H1 (cell line): ENCODE data around the gene MOB3C. TPM values are rescaled to one million over a fixed set of nuclear protein-coding genes. Genes with fewer than 3 reads are reported as not detected.

Experiments
- CTCF ChIA-PET: fragments of 300-600 bp; sonication (Branson Sonifier 250); formaldehyde crosslinking; loops from one replicate; lab custom pipeline; 2021; ENCODE audit not compliant: partially characterized antibody; lab: Charles Lee
- POLR2A ChIA-PET: fragments of 300-600 bp; sonication (Branson Sonifier 250); formaldehyde crosslinking; loops from one replicate; lab custom pipeline; 2021; ENCODE audit warnings: inconsistent platforms; ENCODE audit not compliant: partially characterized antibody; lab: Charles Lee
- DNase-seq, 2 experiments: peaks; one replicate each; pipeline versions ENCODE4 v3.0.0 to v3.0.0-alpha.2; 2010 to 2022; ENCODE audit warnings: low spot score in 2 of 2, low read depth in 1 of 2, mixed read lengths in 1 of 2
- FAIRE-seq: peaks from 2 replicates; lab custom pipeline; 2011; peaks lifted over from hg19 to GRCh38; lab: Jason Lieb, UNC
- H2AFZ ChIP-seq: 2 replicates; pipeline ENCODE4 v1.8.1; 2012; ENCODE audit warnings: low read length, inconsistent platforms
- H2AK5ac ChIP-seq: 2 replicates; pipeline ENCODE4 v1.6.1; 2013; ENCODE audit warnings: low read depth, low read length
- H2BK120ac ChIP-seq: replicated peaks from 2 replicates; pipeline ENCODE3; 2013; ENCODE audit warnings: low read depth, low read length, inconsistent platforms
- H2BK12ac ChIP-seq: 2 replicates; pipeline ENCODE4 v1.6.1; 2013; ENCODE audit warnings: low read depth, low read length
- H2BK15ac ChIP-seq: 2 replicates; pipeline ENCODE4 v1.6.1; 2013; ENCODE audit warnings: low read length
- H2BK20ac ChIP-seq: 2 replicates; pipeline ENCODE4 v1.6.1; 2013; ENCODE audit warnings: low read length
- H2BK5ac ChIP-seq: 2 replicates; pipeline ENCODE4 v1.6.1; 2013; ENCODE audit warnings: low read depth, low read length
- H3K14ac ChIP-seq: 2 replicates; pipeline ENCODE4 v1.6.1; 2013; ENCODE audit warnings: inconsistent platforms; ENCODE audit not compliant: insufficient read length
- H3K18ac ChIP-seq: 2 replicates; pipeline ENCODE4 v1.6.1; 2013; ENCODE audit warnings: low read length; ENCODE audit errors: extremely low read depth
- H3K23ac ChIP-seq: 2 replicates; pipeline ENCODE4 v1.6.1; 2013; ENCODE audit warnings: inconsistent platforms; ENCODE audit not compliant: insufficient read length
- H3K23me2 ChIP-seq: 2 replicates; pipeline ENCODE4 v1.6.1; 2013; ENCODE audit warnings: low read depth, low read length
- H3K27ac ChIP-seq: 2 replicates; pipeline ENCODE4 v1.6.1; 2011; ENCODE audit warnings: low read depth, low read length, inconsistent platforms
- H3K27me3 ChIP-seq, 4 experiments: replicated peaks in 1 of 4; 1 replicate in 1 of 4; 2 replicates in 3 of 4; pipeline versions ENCODE4 v1.6.1 to v1.8.1; 2011 to 2013; ENCODE audit warnings: low read length in 3 of 4, mild to moderate bottlenecking in 3 of 4, inconsistent platforms in 2 of 4, mixed read lengths in 2 of 4, moderate library complexity in 1 of 4; ENCODE audit not compliant: control insufficient read depth in 3 of 4, insufficient read depth in 3 of 4; ENCODE audit errors: extremely low read depth in 1 of 4
- H3K36me3 ChIP-seq, 4 experiments: 2 replicates each; pipeline versions ENCODE4 v1.6.1 to v1.8.1; 2011 to 2013; ENCODE audit warnings: mild to moderate bottlenecking in 4 of 4, low read length in 3 of 4, moderate library complexity in 2 of 4, control low read depth in 1 of 4, inconsistent platforms in 1 of 4; ENCODE audit not compliant: insufficient read depth in 4 of 4, control insufficient read depth in 2 of 4
- H3K4ac ChIP-seq: replicated peaks from 2 replicates; pipeline ENCODE3; 2013; ENCODE audit warnings: low read length, low read depth, mixed read lengths, inconsistent platforms; ENCODE audit not compliant: insufficient read length
- H3K4me1 ChIP-seq, 4 experiments: replicated peaks in 1 of 4; 1 replicate in 1 of 4; 2 replicates in 3 of 4; pipeline versions ENCODE4 v1.6.1 to v1.8.1; 2011 to 2013; ENCODE audit warnings: low read length in 3 of 4, inconsistent platforms in 2 of 4, mixed read lengths in 1 of 4; ENCODE audit not compliant: insufficient read depth in 4 of 4, control insufficient read depth in 3 of 4
- H3K4me2 ChIP-seq, 2 experiments: 2 replicates each; pipeline versions ENCODE4 v1.6.1 to v1.8.1; 2011 to 2013; ENCODE audit warnings: low read depth in 2 of 2, low read length in 2 of 2, control low read depth in 1 of 2, inconsistent platforms in 1 of 2, mild to moderate bottlenecking in 1 of 2; ENCODE audit not compliant: insufficient read depth in 1 of 2
- H3K4me3 ChIP-seq, 4 experiments: fragments of 200-600, 300-600 bp in 1 of 4; sonication (generic), shearing (Covaris generic), sonication (Bioruptor Twin) in 1 of 4; 2 replicates each; pipeline versions ENCODE4 v1.5.1 to v1.8.1; 2011 to 2016; ENCODE audit warnings: low read length in 4 of 4, low read depth in 3 of 4, control low read depth in 2 of 4, inconsistent platforms in 2 of 4, mild to moderate bottlenecking in 2 of 4, mixed read lengths in 1 of 4, moderate library complexity in 1 of 4; ENCODE audit not compliant: insufficient read depth in 2 of 4; ENCODE audit errors: extremely low read depth in 1 of 4
- H3K56ac ChIP-seq: replicated peaks from 2 replicates; pipeline ENCODE3; 2013; ENCODE audit warnings: low read depth, mild to moderate bottlenecking, mixed read lengths, low read length, inconsistent platforms; ENCODE audit not compliant: insufficient read length
- H3K79me1 ChIP-seq: 2 replicates; pipeline ENCODE4 v1.6.1; 2013; ENCODE audit warnings: low read depth, low read length, control low read depth
- H3K79me2 ChIP-seq, 2 experiments: 2 replicates each; pipeline versions ENCODE4 v1.6.1 to v1.8.1; 2012 to 2013; ENCODE audit warnings: low read length in 2 of 2, mild to moderate bottlenecking in 2 of 2, inconsistent platforms in 1 of 2; ENCODE audit not compliant: insufficient read depth in 2 of 2, control insufficient read depth in 1 of 2
- H3K9ac ChIP-seq, 4 experiments: replicated peaks in 1 of 4; 1 replicate in 1 of 4; 2 replicates in 3 of 4; pipeline versions ENCODE4 v1.6.1 to v1.8.1; 2011 to 2013; ENCODE audit warnings: low read depth in 3 of 4, low read length in 3 of 4, control low read depth in 2 of 4, mild to moderate bottlenecking in 2 of 4, moderate library complexity in 2 of 4, inconsistent platforms in 1 of 4; ENCODE audit errors: extremely low read depth in 1 of 4
- H3K9me3 ChIP-seq, 2 experiments: 2 replicates each; pipeline versions ENCODE4 v1.6.1 to v1.8.1; 2012 to 2013; ENCODE audit warnings: mild to moderate bottlenecking in 2 of 2, moderate library complexity in 2 of 2, control low read depth in 1 of 2, inconsistent platforms in 1 of 2, low read depth in 1 of 2, low read length in 1 of 2, mixed read lengths in 1 of 2; ENCODE audit not compliant: insufficient read depth in 2 of 2
- H4K20me1 ChIP-seq, 2 experiments: replicated peaks in 1 of 2; 2 replicates each; pipeline versions ENCODE3 to v1.8.1; 2011 to 2013; ENCODE audit warnings: inconsistent platforms in 2 of 2, low read length in 2 of 2, mild to moderate bottlenecking in 1 of 2; ENCODE audit not compliant: insufficient read depth in 2 of 2, control insufficient read depth in 1 of 2
- H4K5ac ChIP-seq: 2 replicates; pipeline ENCODE4 v1.6.1; 2013; ENCODE audit warnings: low read length, low read depth, mixed read lengths, inconsistent platforms; ENCODE audit not compliant: insufficient read length
- H4K8ac ChIP-seq: 2 replicates; pipeline ENCODE4 v1.8.0; 2013; ENCODE audit warnings: mild to moderate bottlenecking, moderate library complexity, low read length, inconsistent platforms; ENCODE audit not compliant: insufficient read depth; ENCODE audit errors: extremely low read depth
- H4K91ac ChIP-seq: replicated peaks from 2 replicates; pipeline ENCODE3; 2013; ENCODE audit warnings: low read length, mixed read lengths, inconsistent platforms; ENCODE audit not compliant: insufficient read length
- RBBP5 ChIP-seq: IDR thresholded peaks from 2 replicates; pipeline ENCODE4 v1.7.1; 2012; ENCODE audit warnings: low read depth, mild to moderate bottlenecking, inconsistent platforms, low read length, moderate library complexity, borderline replicate concordance
- WGBS, 2 experiments: shearing (Covaris generic) in 1 of 2; methylation state at CpG; one replicate each; pipeline versions ENCODE4 v1.1.6 to v1.1.7; 2013 to 2015; ENCODE audit warnings: low lambda C conversion rate in 2 of 2, mixed read lengths in 2 of 2, inconsistent platforms in 1 of 2, low coverage in 1 of 2, missing lambda C conversion rate in 1 of 2; ENCODE audit not compliant: insufficient replicate concordance in 2 of 2, insufficient coverage in 1 of 2, insufficient read length in 1 of 2; ENCODE audit errors: extremely low coverage in 1 of 2, missing lambda C conversion rate in 1 of 2; 5-methylcytosine and 5-hydroxymethylcytosine counted together
- polyA plus RNA-seq, 7 experiments: library from polyadenylated mRNA; depleted of rRNA in 3 of 7; stranded (reverse) in 5 of 7; unstranded in 2 of 7; fragments of >200 nt in 5 of 7; fragments of 200-250 nt in 2 of 7; gene quantifications; 1 replicate in 5 of 7; 2 replicates in 1 of 7; 4 replicates in 1 of 7; pipeline versions ENCODE4 v1.2.1 to v1.2.3, GENCODE V29; 2011 to 2013; ENCODE audit warnings: missing spikeins in 2 of 7, mixed read lengths in 2 of 7
- total RNA-seq: library from RNA; stranded (reverse); fragmentation: NEBNext Ultra II Directional; extraction: Animal tissue kit (Norgen Biotek cat#: 25700); gene quantifications from 2 replicates; pipeline ENCODE4 v1.2.1, GENCODE V29; 2021

Gene MOB3C
- total and polyA plus RNA-seq, 2 of the 8 experiments (the other 6 are each of a cell fraction or from before 2014, with no cell fraction given), result 5.8 to 6.6 TPM

- TF ChIP-seq RBBP5, result no peak
- TF ChIP-seq, all 59 proteins: peak for 0
- no peaks in the 10 kb centered on the region for H3K4me1 ChIP-seq
- peaks cover 0 to 38% (median 12%) of the 10 kb centered on the region in 4 experiments; a peak in 6 of 8 replicates for H3K36me3 ChIP-seq
- 79% methylated on average over 2 of the region's 2 CpGs; no CpG with 5 or more reads in 1 of the 2 experiments for WGBS, 2 experiments
- H4K8ac ChIP-seq, result no peak overlapping the region
- H2BK12ac ChIP-seq, result no peak overlapping the region
- ChIA-PET POLR2A (interaction anchor here (0.9 to 1.1 kb wide), 3 partner anchors 9 to 52 kb away, joined by 3 to 4 read pairs (median 4); no protein-coding TSS in a partner anchor), CTCF (interaction anchor here (0.9 to 2.5 kb wide), 5 partner anchors 9 to 117 kb away, joined by 3 to 11 read pairs (median 3); no protein-coding TSS in a partner anchor)
- H3K23me2 ChIP-seq, result no peaks in the 10 kb centered on the region
- no peak overlapping the region for H3K23ac ChIP-seq
- no peak overlapping the region for H2BK20ac ChIP-seq
- H2AK5ac ChIP-seq, result no peak overlapping the region
- no peaks in the 10 kb centered on the region for H4K20me1 ChIP-seq
- H3K14ac ChIP-seq, result no peak overlapping the region
- no peaks in the 10 kb centered on the region for H3K27me3 ChIP-seq
- H3K18ac ChIP-seq, result no peak overlapping the region
- H3K4me3 ChIP-seq, result no peak overlapping the region
- H2BK120ac ChIP-seq, result no peak overlapping the region
- no peak overlapping the region for H2BK5ac ChIP-seq
- no peak overlapping the region for H3K27ac ChIP-seq
- no peak overlapping the region for H4K91ac ChIP-seq
- no peak overlapping the region for H4K5ac ChIP-seq
- no peak overlapping the region for H3K4me2 ChIP-seq
- H3K79me1 ChIP-seq, result no peaks in the 10 kb centered on the region
- no peak overlapping the region for H3K9ac ChIP-seq
- DNase-seq (no peak), FAIRE-seq (no peak)
- no peaks in the 10 kb centered on the region for H3K79me2 ChIP-seq
- H3K9me3 ChIP-seq, result no peaks in the 10 kb centered on the region
- no peak overlapping the region for H2AFZ ChIP-seq
- no peak overlapping the region for H2BK15ac ChIP-seq
- no peak overlapping the region for H3K4ac ChIP-seq
- H3K56ac ChIP-seq, result no peak overlapping the region
Observed at GRCh38 chr1:46649764-46650163, 33.2 kb upstream of the MOB3C start.
